ENCODE data around the gene PCIF1. TPM values are rescaled to one million over a fixed set of nuclear protein-coding genes. Genes with fewer than 3 reads are reported as not detected.

Gene PCIF1
- total and polyA plus RNA-seq, 8 donors = 26.1 to 50.8 (median 44.0) TPM

GRCh38 chr20:45946149-45946970 lies 11.9 kb downstream of the PCIF1 start:
- H3K9me3 ChIP-seq = no peaks in the 10 kb centered on the region
- peak in 2 of 4 donors; percentile 79 for DNase-seq
- H3K36me3 ChIP-seq = peaks cover 0 to 100% of the 10 kb centered on the region in 2 donors
- peak overlapping the region in 1 of 2 donors; percentile 63 for H3K27ac ChIP-seq
- intact Hi-C loops (cut with DNase I) = no loop called here
- peak; percentile 52 for ATAC-seq
- no peak overlapping the region for H3K4me3 ChIP-seq
- no peaks in the 10 kb centered on the region for H3K27me3 ChIP-seq
- H3K4me1 ChIP-seq = peaks cover 0 to 38% of the 10 kb centered on the region in 2 donors
- TF ChIP-seq, protein P1, sequence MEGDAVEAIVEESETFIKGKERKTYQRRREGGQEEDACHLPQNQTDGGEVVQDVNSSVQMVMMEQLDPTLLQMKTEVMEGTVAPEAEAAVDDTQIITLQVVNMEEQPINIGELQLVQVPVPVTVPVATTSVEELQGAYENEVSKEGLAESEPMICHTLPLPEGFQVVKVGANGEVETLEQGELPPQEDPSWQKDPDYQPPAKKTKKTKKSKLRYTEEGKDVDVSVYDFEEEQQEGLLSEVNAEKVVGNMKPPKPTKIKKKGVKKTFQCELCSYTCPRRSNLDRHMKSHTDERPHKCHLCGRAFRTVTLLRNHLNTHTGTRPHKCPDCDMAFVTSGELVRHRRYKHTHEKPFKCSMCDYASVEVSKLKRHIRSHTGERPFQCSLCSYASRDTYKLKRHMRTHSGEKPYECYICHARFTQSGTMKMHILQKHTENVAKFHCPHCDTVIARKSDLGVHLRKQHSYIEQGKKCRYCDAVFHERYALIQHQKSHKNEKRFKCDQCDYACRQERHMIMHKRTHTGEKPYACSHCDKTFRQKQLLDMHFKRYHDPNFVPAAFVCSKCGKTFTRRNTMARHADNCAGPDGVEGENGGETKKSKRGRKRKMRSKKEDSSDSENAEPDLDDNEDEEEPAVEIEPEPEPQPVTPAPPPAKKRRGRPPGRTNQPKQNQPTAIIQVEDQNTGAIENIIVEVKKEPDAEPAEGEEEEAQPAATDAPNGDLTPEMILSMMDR (IDR thresholded peaks at IDR 0.05) = no peak

GRCh38 chr20:45947110-45947866 lies 12.8 kb downstream of the PCIF1 start:
- Histone ChIP-seq H3K9me3 (no peaks in the 10 kb centered on the region), H3K36me3 (peaks cover 0 to 100% of the 10 kb centered on the region in 2 donors), H3K27me3 (no peaks in the 10 kb centered on the region), H3K4me3 (no peak overlapping the region), H3K27ac (peak overlapping the region in 1 of 2 donors; percentile 63), H3K4me1 (peaks cover 0 to 38% of the 10 kb centered on the region in 2 donors)
- ATAC-seq (no peak), DNase-seq (peak in 1 of 4 donors; percentile 71)
- TF ChIP-seq, protein P1 (IDR thresholded peaks at IDR 0.05) = no peak
- intact Hi-C loops (cut with DNase I) = no loop called here

DNA sequence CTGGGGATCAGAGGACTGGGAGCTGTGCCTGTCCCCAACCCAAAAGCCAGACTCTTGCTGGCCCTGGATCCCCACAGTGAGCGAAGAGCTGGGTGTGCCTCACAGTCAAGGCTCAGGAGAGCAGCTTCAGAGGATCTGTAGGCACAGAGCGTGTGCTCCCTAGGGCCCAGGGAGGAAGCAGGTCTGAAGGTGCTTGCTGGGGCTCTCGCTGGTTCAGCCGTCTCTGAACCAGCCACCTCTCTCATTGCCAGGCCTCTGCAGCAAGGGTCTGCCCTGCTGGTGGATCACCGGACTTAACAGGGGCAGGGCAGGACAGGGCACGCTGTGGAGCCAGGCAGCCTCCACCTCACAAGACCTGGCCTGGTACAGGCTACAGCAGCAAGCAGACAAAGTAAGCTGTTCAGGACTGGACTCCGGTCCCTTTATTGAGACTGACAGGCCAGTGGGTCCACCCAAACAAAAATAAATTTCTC lies 13.8 kb downstream of the PCIF1 start:
- H3K4me3 ChIP-seq = no peak overlapping the region
- H3K27me3 ChIP-seq = no peaks in the 10 kb centered on the region
- H3K9me3 ChIP-seq = no peaks in the 10 kb centered on the region
- peaks cover 0 to 38% of the 10 kb centered on the region in 2 donors for H3K4me1 ChIP-seq
- ATAC-seq (no peak), DNase-seq (no peak)
- TF ChIP-seq, protein P1 (IDR thresholded peaks at IDR 0.05) = no peak
- peaks cover 0 to 100% of the 10 kb centered on the region in 2 donors for H3K36me3 ChIP-seq
- intact Hi-C loops (cut with DNase I) = no loop called here
- no peak overlapping the region for H3K27ac ChIP-seq

DNA sequence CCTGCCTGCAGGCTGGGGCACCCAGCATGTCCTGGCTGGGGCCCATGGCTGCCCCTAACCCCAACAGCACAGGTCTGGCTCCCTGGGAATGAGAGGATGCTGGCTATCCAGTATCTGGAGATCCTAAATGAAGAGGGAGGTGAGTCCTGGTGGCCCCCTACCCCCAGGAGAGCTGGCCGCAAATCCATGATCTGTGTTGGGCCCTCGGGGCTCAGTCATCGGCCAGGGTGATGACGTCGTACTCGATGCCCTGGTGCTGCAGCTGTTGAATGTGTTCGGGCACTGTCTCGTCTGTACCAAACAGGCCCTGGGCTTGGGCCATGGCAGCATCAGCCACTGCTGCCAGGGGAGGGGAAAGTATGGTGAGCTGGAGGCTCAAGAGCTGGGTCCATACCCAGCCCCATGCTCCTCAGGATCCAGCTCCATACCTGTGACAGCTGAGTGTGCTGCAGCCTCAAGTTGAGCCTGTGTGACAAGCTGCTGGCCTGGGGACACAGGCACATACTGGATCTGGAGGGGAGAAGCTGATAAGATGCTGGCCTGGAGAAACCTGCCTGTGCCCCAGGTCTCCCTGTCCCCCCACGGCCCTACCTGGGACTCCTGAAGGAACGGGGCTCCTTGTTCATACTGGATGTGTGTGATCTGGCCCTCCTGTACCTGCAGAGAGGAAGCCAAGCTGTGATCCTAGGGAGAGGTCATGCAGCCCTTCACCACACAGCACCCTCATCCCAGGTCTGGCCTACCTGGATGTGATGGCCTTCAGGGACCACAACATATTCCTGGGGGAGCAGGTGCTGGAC lies 14.5 kb downstream of the PCIF1 start:
- ATAC-seq (no peak), DNase-seq (peak in 1 of 4 donors; percentile 60)
- intact Hi-C loops (cut with DNase I) = no loop called here
- Histone ChIP-seq H3K9me3 (no peaks in the 10 kb centered on the region), H3K4me3 (no peak overlapping the region), H3K27ac (no peak overlapping the region), H3K36me3 (peaks cover 0 to 100% of the 10 kb centered on the region in 2 donors), H3K4me1 (peaks cover 0 to 35% of the 10 kb centered on the region in 2 donors), H3K27me3 (no peaks in the 10 kb centered on the region)
- TF ChIP-seq, protein P1 (IDR thresholded peaks at IDR 0.05) = no peak
